Measurements from ENCODE around the gene TMEM171.

TMEM171 gene

GRCh38 chr5:73137563-73138530, 17.5 kb downstream of the TMEM171 start:
- TF ChIP-seq CTCF (IDR thresholded peaks at IDR 0.05; ENCODE audit: borderline replicate concordance, insufficient read depth, low read depth, low read length): no peak
- no peak overlapping the region for H3K4me3 ChIP-seq (ENCODE audit: low read depth, low read length)

GRCh38 chr5:73139485-73139884, 19.1 kb downstream of the TMEM171 start:
- no peak overlapping the region for H3K4me3 ChIP-seq (ENCODE audit: low read depth, low read length)
- TF ChIP-seq CTCF (IDR thresholded peaks at IDR 0.05; ENCODE audit: borderline replicate concordance, insufficient read depth, low read depth, low read length): no peak

DNA sequence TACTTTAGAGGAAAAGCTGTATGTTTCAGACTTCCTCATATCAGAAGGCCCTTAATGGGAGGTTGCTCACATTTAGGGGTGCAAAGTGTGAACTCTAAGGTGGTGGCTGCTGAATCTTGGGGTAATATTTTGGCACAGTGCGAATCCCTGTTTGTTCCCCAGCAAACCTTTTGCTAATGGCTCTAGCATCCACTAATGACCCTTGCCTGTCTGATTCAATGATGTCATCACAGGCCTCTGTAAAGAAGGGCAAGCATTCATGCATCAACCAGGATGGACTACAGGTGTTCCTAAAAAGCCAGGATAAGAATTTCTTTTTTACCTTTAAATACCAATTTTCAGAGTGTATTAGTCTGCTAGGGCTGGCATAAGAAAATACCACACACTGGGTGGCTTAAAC, 20.4 kb downstream of the TMEM171 start:
- no peak overlapping the region for H3K4me3 ChIP-seq (ENCODE audit: low read depth, low read length)
- no peak for TF ChIP-seq CTCF (IDR thresholded peaks at IDR 0.05; ENCODE audit: borderline replicate concordance, insufficient read depth, low read depth, low read length)

GRCh38 chr5:73142035-73142434, 21.7 kb downstream of the TMEM171 start:
- no peak for TF ChIP-seq CTCF (IDR thresholded peaks at IDR 0.05; ENCODE audit: borderline replicate concordance, insufficient read depth, low read depth, low read length)
- H3K4me3 ChIP-seq (ENCODE audit: low read depth, low read length): no peak overlapping the region

DNA sequence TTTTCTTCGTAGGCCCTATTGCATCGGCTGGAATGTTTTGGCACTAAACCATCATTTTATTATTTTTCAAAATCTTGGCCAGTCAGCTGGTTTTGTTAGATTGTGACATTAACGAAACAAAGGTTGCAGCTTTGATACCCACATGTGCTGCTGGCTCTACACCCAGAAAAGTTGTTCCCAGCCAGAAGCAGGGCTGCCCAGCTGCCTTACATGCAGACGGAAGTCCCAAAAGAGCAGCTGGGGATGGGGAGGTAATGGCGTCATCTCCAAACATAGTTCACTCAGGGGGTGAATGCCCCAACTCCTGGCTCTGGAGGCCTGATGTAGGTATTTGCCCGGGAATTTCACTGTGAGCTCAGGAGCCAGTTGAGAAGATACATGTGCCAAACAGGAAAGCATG, 23.3 kb downstream of the TMEM171 start:
- H3K4me3 ChIP-seq (ENCODE audit: low read depth, low read length): no peak overlapping the region
- TF ChIP-seq CTCF (IDR thresholded peaks at IDR 0.05; ENCODE audit: borderline replicate concordance, insufficient read depth, low read depth, low read length): no peak

GRCh38 chr5:73149540-73149939, 29.2 kb downstream of the TMEM171 start:
- no peak for TF ChIP-seq CTCF (IDR thresholded peaks at IDR 0.05; ENCODE audit: borderline replicate concordance, insufficient read depth, low read depth, low read length)
- no peak overlapping the region for H3K4me3 ChIP-seq (ENCODE audit: low read depth, low read length)

DNA sequence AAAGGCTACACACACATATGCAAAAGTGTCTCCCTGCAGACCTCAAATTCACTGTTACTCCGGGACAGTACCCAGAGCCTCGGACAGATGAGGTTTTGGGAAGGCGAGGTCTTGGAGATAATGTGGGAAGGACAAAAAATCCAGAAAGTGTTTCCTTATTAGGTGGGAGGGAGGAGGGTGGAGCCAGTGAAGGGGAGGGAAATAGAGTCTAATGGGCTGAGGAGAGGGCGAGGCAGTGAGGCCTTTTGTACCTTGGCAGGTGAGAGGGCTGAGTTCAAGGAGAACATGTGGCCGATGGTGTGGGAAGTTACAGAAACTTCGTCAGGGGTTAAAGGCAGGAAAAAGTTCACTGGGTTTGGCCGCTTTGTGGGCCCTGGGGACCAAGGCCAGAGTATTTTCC, 30.5 kb downstream of the TMEM171 start:
- H3K4me3 ChIP-seq (ENCODE audit: low read depth, low read length): no peak overlapping the region
- no peak for TF ChIP-seq CTCF (IDR thresholded peaks at IDR 0.05; ENCODE audit: borderline replicate concordance, insufficient read depth, low read depth, low read length)
